H1 (cell line): Measurements from ENCODE around the gene TPRG1L. TPM values are rescaled to one million over a fixed set of nuclear protein-coding genes. Genes with fewer than 3 reads are reported as not detected.

Experiments used
- CTCF ChIA-PET: fragments of 300-600 bp; sonication (Branson Sonifier 250); formaldehyde crosslinking; loops from one replicate; lab custom pipeline; 2021; ENCODE audit not compliant: partially characterized antibody; lab: Charles Lee
- POLR2A ChIA-PET: fragments of 300-600 bp; sonication (Branson Sonifier 250); formaldehyde crosslinking; loops from one replicate; lab custom pipeline; 2021; ENCODE audit warnings: inconsistent platforms; ENCODE audit not compliant: partially characterized antibody; lab: Charles Lee
- DNase-seq, 2 experiments: peaks; one replicate each; pipeline versions ENCODE4 v3.0.0 to v3.0.0-alpha.2; 2010 to 2022; ENCODE audit warnings: low spot score in 2 of 2, low read depth in 1 of 2, mixed read lengths in 1 of 2
- FAIRE-seq: peaks from 2 replicates; lab custom pipeline; 2011; peaks lifted over from hg19 to GRCh38; lab: Jason Lieb, UNC
- H2AFZ ChIP-seq: 2 replicates; pipeline ENCODE4 v1.8.1; 2012; ENCODE audit warnings: low read length, inconsistent platforms
- H2AK5ac ChIP-seq: 2 replicates; pipeline ENCODE4 v1.6.1; 2013; ENCODE audit warnings: low read depth, low read length
- H2BK120ac ChIP-seq: replicated peaks from 2 replicates; pipeline ENCODE3; 2013; ENCODE audit warnings: low read depth, low read length, inconsistent platforms
- H2BK12ac ChIP-seq: 2 replicates; pipeline ENCODE4 v1.6.1; 2013; ENCODE audit warnings: low read depth, low read length
- H2BK15ac ChIP-seq: 2 replicates; pipeline ENCODE4 v1.6.1; 2013; ENCODE audit warnings: low read length
- H2BK20ac ChIP-seq: 2 replicates; pipeline ENCODE4 v1.6.1; 2013; ENCODE audit warnings: low read length
- H2BK5ac ChIP-seq: 2 replicates; pipeline ENCODE4 v1.6.1; 2013; ENCODE audit warnings: low read depth, low read length
- H3K14ac ChIP-seq: 2 replicates; pipeline ENCODE4 v1.6.1; 2013; ENCODE audit warnings: inconsistent platforms; ENCODE audit not compliant: insufficient read length
- H3K18ac ChIP-seq: 2 replicates; pipeline ENCODE4 v1.6.1; 2013; ENCODE audit warnings: low read length; ENCODE audit errors: extremely low read depth
- H3K23ac ChIP-seq: 2 replicates; pipeline ENCODE4 v1.6.1; 2013; ENCODE audit warnings: inconsistent platforms; ENCODE audit not compliant: insufficient read length
- H3K23me2 ChIP-seq: 2 replicates; pipeline ENCODE4 v1.6.1; 2013; ENCODE audit warnings: low read depth, low read length
- H3K27ac ChIP-seq: 2 replicates; pipeline ENCODE4 v1.6.1; 2011; ENCODE audit warnings: low read depth, low read length, inconsistent platforms
- H3K27me3 ChIP-seq, 4 experiments: replicated peaks in 1 of 4; 1 replicate in 1 of 4; 2 replicates in 3 of 4; pipeline versions ENCODE4 v1.6.1 to v1.8.1; 2011 to 2013; ENCODE audit warnings: low read length in 3 of 4, mild to moderate bottlenecking in 3 of 4, inconsistent platforms in 2 of 4, mixed read lengths in 2 of 4, moderate library complexity in 1 of 4; ENCODE audit not compliant: control insufficient read depth in 3 of 4, insufficient read depth in 3 of 4; ENCODE audit errors: extremely low read depth in 1 of 4
- H3K36me3 ChIP-seq, 4 experiments: 2 replicates each; pipeline versions ENCODE4 v1.6.1 to v1.8.1; 2011 to 2013; ENCODE audit warnings: mild to moderate bottlenecking in 4 of 4, low read length in 3 of 4, moderate library complexity in 2 of 4, control low read depth in 1 of 4, inconsistent platforms in 1 of 4; ENCODE audit not compliant: insufficient read depth in 4 of 4, control insufficient read depth in 2 of 4
- H3K4ac ChIP-seq: replicated peaks from 2 replicates; pipeline ENCODE3; 2013; ENCODE audit warnings: low read length, low read depth, mixed read lengths, inconsistent platforms; ENCODE audit not compliant: insufficient read length
- H3K4me1 ChIP-seq, 4 experiments: replicated peaks in 1 of 4; 1 replicate in 1 of 4; 2 replicates in 3 of 4; pipeline versions ENCODE4 v1.6.1 to v1.8.1; 2011 to 2013; ENCODE audit warnings: low read length in 3 of 4, inconsistent platforms in 2 of 4, mixed read lengths in 1 of 4; ENCODE audit not compliant: insufficient read depth in 4 of 4, control insufficient read depth in 3 of 4
- H3K4me2 ChIP-seq, 2 experiments: 2 replicates each; pipeline versions ENCODE4 v1.6.1 to v1.8.1; 2011 to 2013; ENCODE audit warnings: low read depth in 2 of 2, low read length in 2 of 2, control low read depth in 1 of 2, inconsistent platforms in 1 of 2, mild to moderate bottlenecking in 1 of 2; ENCODE audit not compliant: insufficient read depth in 1 of 2
- H3K4me3 ChIP-seq, 4 experiments: fragments of 200-600, 300-600 bp in 1 of 4; sonication (generic), shearing (Covaris generic), sonication (Bioruptor Twin) in 1 of 4; 2 replicates each; pipeline versions ENCODE4 v1.5.1 to v1.8.1; 2011 to 2016; ENCODE audit warnings: low read length in 4 of 4, low read depth in 3 of 4, control low read depth in 2 of 4, inconsistent platforms in 2 of 4, mild to moderate bottlenecking in 2 of 4, mixed read lengths in 1 of 4, moderate library complexity in 1 of 4; ENCODE audit not compliant: insufficient read depth in 2 of 4; ENCODE audit errors: extremely low read depth in 1 of 4
- H3K56ac ChIP-seq: replicated peaks from 2 replicates; pipeline ENCODE3; 2013; ENCODE audit warnings: low read depth, mild to moderate bottlenecking, mixed read lengths, low read length, inconsistent platforms; ENCODE audit not compliant: insufficient read length
- H3K79me1 ChIP-seq: 2 replicates; pipeline ENCODE4 v1.6.1; 2013; ENCODE audit warnings: low read depth, low read length, control low read depth
- H3K79me2 ChIP-seq, 2 experiments: 2 replicates each; pipeline versions ENCODE4 v1.6.1 to v1.8.1; 2012 to 2013; ENCODE audit warnings: low read length in 2 of 2, mild to moderate bottlenecking in 2 of 2, inconsistent platforms in 1 of 2; ENCODE audit not compliant: insufficient read depth in 2 of 2, control insufficient read depth in 1 of 2
- H3K9ac ChIP-seq, 4 experiments: replicated peaks in 1 of 4; 1 replicate in 1 of 4; 2 replicates in 3 of 4; pipeline versions ENCODE4 v1.6.1 to v1.8.1; 2011 to 2013; ENCODE audit warnings: low read depth in 3 of 4, low read length in 3 of 4, control low read depth in 2 of 4, mild to moderate bottlenecking in 2 of 4, moderate library complexity in 2 of 4, inconsistent platforms in 1 of 4; ENCODE audit errors: extremely low read depth in 1 of 4
- H3K9me3 ChIP-seq, 2 experiments: 2 replicates each; pipeline versions ENCODE4 v1.6.1 to v1.8.1; 2012 to 2013; ENCODE audit warnings: mild to moderate bottlenecking in 2 of 2, moderate library complexity in 2 of 2, control low read depth in 1 of 2, inconsistent platforms in 1 of 2, low read depth in 1 of 2, low read length in 1 of 2, mixed read lengths in 1 of 2; ENCODE audit not compliant: insufficient read depth in 2 of 2
- H4K20me1 ChIP-seq, 2 experiments: replicated peaks in 1 of 2; 2 replicates each; pipeline versions ENCODE3 to v1.8.1; 2011 to 2013; ENCODE audit warnings: inconsistent platforms in 2 of 2, low read length in 2 of 2, mild to moderate bottlenecking in 1 of 2; ENCODE audit not compliant: insufficient read depth in 2 of 2, control insufficient read depth in 1 of 2
- H4K5ac ChIP-seq: 2 replicates; pipeline ENCODE4 v1.6.1; 2013; ENCODE audit warnings: low read length, low read depth, mixed read lengths, inconsistent platforms; ENCODE audit not compliant: insufficient read length
- H4K8ac ChIP-seq: 2 replicates; pipeline ENCODE4 v1.8.0; 2013; ENCODE audit warnings: mild to moderate bottlenecking, moderate library complexity, low read length, inconsistent platforms; ENCODE audit not compliant: insufficient read depth; ENCODE audit errors: extremely low read depth
- H4K91ac ChIP-seq: replicated peaks from 2 replicates; pipeline ENCODE3; 2013; ENCODE audit warnings: low read length, mixed read lengths, inconsistent platforms; ENCODE audit not compliant: insufficient read length
- E2F6 ChIP-seq: IDR thresholded peaks from 2 replicates; pipeline ENCODE4 v1.6.1; 2012; ENCODE audit warnings: inconsistent platforms
- FOSL1 ChIP-seq: IDR thresholded peaks from 2 replicates; pipeline ENCODE4 v1.6.1; 2011; ENCODE audit warnings: mild to moderate bottlenecking, low read depth, low read length, moderate library complexity; ENCODE audit not compliant: insufficient read depth
- RXRA ChIP-seq: IDR thresholded peaks from 2 replicates; pipeline ENCODE4 v1.6.1; 2011; ENCODE audit warnings: low read depth, mild to moderate bottlenecking, low read length, moderate library complexity; ENCODE audit not compliant: insufficient read depth
- WGBS, 2 experiments: shearing (Covaris generic) in 1 of 2; methylation state at CpG; one replicate each; pipeline versions ENCODE4 v1.1.6 to v1.1.7; 2013 to 2015; ENCODE audit warnings: low lambda C conversion rate in 2 of 2, mixed read lengths in 2 of 2, inconsistent platforms in 1 of 2, low coverage in 1 of 2, missing lambda C conversion rate in 1 of 2; ENCODE audit not compliant: insufficient replicate concordance in 2 of 2, insufficient coverage in 1 of 2, insufficient read length in 1 of 2; ENCODE audit errors: extremely low coverage in 1 of 2, missing lambda C conversion rate in 1 of 2; 5-methylcytosine and 5-hydroxymethylcytosine counted together
- polyA plus RNA-seq, 7 experiments: library from polyadenylated mRNA; depleted of rRNA in 3 of 7; stranded (reverse) in 5 of 7; unstranded in 2 of 7; fragments of >200 nt in 5 of 7; fragments of 200-250 nt in 2 of 7; gene quantifications; 1 replicate in 5 of 7; 2 replicates in 1 of 7; 4 replicates in 1 of 7; pipeline versions ENCODE4 v1.2.1 to v1.2.3, GENCODE V29; 2011 to 2013; ENCODE audit warnings: missing spikeins in 2 of 7, mixed read lengths in 2 of 7
- total RNA-seq: library from RNA; stranded (reverse); fragmentation: NEBNext Ultra II Directional; extraction: Animal tissue kit (Norgen Biotek cat#: 25700); gene quantifications from 2 replicates; pipeline ENCODE4 v1.2.1, GENCODE V29; 2021

The TPRG1L gene
- total and polyA plus RNA-seq, 2 of the 8 experiments (the other 6 are each of a cell fraction or from before 2014, with no cell fraction given), result 21.7 to 22.3 TPM

DNA sequence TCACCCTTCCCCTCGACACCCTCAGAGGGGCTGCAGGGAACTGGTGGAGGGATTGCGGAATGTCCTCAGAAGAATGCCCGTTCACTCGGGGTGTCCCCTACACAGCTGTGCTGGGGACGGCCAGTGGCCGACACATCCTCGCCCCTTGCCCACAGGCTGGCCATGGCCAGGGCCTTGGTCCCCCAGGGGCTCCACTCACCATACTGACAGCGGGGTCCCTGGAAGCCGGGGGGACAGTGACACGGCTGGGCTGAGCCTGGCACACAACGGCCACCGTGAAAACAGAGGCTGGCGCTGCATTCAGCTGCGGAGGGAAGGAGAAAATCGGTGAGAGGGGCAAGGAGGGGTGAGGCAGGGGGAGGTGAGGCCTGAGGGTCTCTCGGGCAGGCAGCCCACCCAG lies 45.2 kb upstream of the TPRG1L start:
- H3K23me2 ChIP-seq, result no peaks in the 10 kb centered on the region
- H4K20me1 ChIP-seq, result no peaks in the 10 kb centered on the region
- H3K9me3 ChIP-seq, result peaks cover 3 to 15% of the 10 kb centered on the region in 2 experiments; a peak in 2 of 4 replicates
- H3K36me3 ChIP-seq, result no peaks in the 10 kb centered on the region
- POLR2A ChIA-PET, result no interaction called here
- no peak overlapping the region for H4K5ac ChIP-seq
- no peak overlapping the region for H3K4me3 ChIP-seq
- H2AFZ ChIP-seq, result no peak overlapping the region
- H2AK5ac ChIP-seq, result no peak overlapping the region
- H2BK15ac ChIP-seq, result no peak overlapping the region
- H3K56ac ChIP-seq, result no peak overlapping the region
- H3K14ac ChIP-seq, result no peak overlapping the region
- no peak for DNase-seq
- no peak overlapping the region for H2BK12ac ChIP-seq
- H3K4me2 ChIP-seq, result no peak overlapping the region
- FAIRE-seq, result no peak
- H2BK20ac ChIP-seq, result no peak overlapping the region
- H2BK120ac ChIP-seq, result no peak overlapping the region
- no peak overlapping the region for H3K18ac ChIP-seq
- no peak overlapping the region for H3K27ac ChIP-seq
- H4K91ac ChIP-seq, result no peak overlapping the region
- 91% methylated on average over 14 of the region's 16 CpGs; no CpG with 5 or more reads in 1 of the 2 experiments for WGBS, 2 experiments
- no peak overlapping the region for H3K23ac ChIP-seq
- no peak overlapping the region for H3K9ac ChIP-seq
- no peaks in the 10 kb centered on the region; the same call in 1 of the 2 replicates for H3K79me1 ChIP-seq
- TF ChIP-seq FOSL1, result no peak
- TF ChIP-seq E2F6, result no peak
- TF ChIP-seq RXRA, result no peak
- H3K4ac ChIP-seq, result no peak overlapping the region
- H3K79me2 ChIP-seq, result no peaks in the 10 kb centered on the region
- no peaks in the 10 kb centered on the region for H3K27me3 ChIP-seq
- H4K8ac ChIP-seq, result no peak overlapping the region
- CTCF ChIA-PET, result interaction anchor here (1.1 to 6.8 kb wide), 3 partner anchors 7 to 61 kb away, joined by 4 to 56 read pairs (median 4); no protein-coding TSS in a partner anchor
- H2BK5ac ChIP-seq, result no peak overlapping the region
- H3K4me1 ChIP-seq, result no peaks in the 10 kb centered on the region; a peak in 1 of 7 replicates
